T-helper 9 cell (primary cell): Measurements from ENCODE around the gene NAT9.

ENCODE experiments used
- DNase-seq: peaks from one replicate; pipeline ENCODE4 v3.0.0-alpha.2; 2020

Gene NAT9

DNA sequence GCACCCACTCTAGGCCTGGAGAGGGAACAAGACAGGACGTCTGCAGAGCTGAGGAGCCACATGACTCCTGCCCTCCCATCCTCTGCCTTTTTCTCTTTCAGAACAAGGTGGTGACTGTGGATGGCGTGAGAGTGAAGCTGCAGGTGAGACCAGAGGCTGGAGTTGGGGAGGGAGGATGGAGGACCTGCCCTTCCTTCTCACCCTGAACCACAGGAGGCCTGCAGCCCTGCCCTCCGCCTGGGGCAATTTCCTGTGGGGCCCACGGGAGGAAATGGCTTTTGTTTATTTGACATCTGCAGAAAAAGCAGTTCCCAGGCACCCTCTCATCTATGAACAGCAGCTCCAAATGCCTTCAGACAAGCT lies 34.0 kb downstream of the NAT9 start:
- DNase-seq = no peak

DNA sequence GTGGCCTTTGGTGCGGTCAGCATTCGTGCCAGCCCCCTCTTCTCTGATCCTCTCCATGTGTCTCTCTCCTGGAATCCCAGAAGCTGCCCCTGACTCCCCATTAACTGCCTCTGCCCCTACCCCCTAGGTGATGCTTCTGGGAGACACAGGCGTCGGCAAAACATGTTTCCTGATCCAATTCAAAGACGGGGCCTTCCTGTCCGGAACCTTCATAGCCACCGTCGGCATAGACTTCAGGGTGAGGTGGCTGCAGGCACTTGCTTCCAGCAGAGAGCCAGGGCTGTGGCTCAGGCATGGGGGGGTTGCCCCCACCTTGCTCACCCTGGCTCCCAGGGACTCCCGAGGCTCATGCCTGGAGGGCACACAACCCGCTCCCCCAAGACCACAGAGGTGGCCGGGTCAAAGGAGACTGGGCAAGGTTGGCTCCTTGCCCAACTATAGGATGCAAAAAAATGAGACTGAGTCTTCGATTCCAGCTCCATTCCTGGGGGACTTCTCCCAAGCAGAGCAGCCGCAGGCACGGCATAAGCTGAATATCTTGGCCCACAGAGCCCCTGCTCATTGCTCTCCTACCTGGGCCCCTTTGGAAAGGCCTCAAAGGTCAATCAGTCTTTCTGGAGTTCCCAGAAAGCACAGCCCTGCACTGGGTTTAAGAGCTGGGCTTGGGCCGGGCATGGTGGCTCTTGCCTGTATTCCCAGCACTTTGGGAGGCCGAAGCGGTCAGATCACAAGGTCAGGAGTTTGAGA lies 35.3 kb downstream of the NAT9 start:
- no peak for DNase-seq

DNA sequence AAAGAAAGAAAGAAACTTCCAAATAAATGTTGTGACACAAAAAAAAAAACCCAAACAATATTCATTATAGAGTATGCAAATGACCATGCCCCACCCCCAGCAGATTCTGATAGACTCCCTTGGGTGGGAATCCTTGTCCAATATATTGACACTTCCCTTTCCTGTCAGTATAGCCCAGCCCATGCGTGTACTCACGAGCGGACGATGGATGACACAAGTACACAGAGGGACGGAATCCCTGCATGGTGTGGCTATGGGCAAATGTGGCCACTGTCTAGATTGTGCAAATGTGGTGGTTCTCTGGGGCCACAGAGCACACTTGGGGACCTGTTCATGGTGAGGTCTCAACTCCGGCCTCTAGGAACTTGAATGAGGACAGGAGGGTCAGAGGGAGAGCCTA lies 36.0 kb downstream of the NAT9 start:
- DNase-seq = no peak

DNA sequence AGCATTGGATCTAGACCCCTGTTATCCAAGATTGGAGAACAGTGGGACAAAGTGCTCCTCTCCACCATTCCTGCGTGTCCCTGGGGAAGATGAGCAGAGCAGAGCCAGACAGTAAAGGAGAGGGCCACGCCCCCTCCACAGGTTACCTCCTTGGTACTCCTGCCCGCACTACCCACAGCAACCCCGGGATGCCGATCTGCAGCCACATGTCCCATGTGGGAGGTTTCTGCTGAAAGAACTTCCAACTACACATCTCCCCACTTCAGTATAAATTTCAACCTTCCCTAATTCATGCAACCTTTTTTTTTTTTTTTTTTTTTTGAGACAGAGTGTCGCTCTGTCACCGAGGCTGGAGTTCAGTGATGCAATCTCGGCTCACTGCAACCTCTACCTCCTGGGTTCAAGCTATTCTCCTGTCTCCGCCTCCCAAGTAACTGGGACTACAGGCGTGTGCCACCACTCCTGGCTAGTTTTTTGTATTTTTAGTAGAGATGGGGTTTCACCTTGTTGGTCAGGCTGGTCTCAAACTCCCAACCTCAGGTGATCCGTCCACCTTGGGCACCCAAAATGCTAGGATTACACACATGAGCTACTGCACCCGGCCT lies 36.8 kb downstream of the NAT9 start:
- DNase-seq = no peak

DNA sequence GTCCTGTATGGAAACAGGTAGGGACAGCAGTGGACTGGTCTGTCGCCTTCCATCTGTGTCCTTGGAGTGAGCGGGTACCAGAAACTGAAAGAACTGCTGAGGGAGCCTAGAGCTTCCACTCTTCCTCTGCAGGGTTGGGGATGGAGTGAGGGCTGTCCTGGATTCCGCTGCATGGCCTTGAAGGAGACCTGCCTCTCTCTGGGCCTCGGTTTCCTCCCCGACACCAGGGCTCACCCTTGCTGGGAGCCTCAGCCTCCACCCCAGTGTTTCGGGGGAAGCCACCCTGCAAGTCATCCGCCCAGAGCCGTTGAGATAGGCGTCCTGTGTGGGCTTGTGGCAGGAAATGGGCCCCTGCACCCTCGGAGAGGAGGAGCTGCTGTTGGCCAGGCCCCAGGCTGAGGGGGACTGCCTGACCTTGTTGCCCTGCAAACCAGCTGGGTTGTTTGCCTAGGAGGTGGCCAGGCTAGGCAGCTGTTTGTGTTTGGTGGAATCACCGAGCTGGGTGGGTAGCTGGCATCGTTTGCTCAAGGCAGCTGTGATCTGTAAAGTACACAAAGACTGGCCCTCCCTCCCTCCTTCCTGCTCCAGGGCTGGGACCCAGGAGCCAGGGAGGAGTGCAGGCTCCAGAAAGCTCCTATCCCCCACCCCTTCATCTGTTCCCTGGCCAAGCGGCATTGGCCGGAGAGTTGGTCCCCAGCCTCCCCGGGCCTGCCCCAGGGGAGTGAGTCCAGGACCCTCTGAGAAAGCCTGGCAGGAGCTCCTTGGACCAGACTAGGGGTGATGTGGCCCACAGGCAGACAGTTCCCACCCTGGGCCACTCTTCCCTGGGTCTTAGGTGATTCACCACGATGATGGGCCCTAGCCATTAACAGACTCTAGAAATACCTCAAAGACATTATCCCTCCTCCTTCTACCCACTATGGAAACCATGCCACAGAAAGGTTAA lies 37.8 kb downstream of the NAT9 start:
- peak; percentile 62 for DNase-seq

DNA sequence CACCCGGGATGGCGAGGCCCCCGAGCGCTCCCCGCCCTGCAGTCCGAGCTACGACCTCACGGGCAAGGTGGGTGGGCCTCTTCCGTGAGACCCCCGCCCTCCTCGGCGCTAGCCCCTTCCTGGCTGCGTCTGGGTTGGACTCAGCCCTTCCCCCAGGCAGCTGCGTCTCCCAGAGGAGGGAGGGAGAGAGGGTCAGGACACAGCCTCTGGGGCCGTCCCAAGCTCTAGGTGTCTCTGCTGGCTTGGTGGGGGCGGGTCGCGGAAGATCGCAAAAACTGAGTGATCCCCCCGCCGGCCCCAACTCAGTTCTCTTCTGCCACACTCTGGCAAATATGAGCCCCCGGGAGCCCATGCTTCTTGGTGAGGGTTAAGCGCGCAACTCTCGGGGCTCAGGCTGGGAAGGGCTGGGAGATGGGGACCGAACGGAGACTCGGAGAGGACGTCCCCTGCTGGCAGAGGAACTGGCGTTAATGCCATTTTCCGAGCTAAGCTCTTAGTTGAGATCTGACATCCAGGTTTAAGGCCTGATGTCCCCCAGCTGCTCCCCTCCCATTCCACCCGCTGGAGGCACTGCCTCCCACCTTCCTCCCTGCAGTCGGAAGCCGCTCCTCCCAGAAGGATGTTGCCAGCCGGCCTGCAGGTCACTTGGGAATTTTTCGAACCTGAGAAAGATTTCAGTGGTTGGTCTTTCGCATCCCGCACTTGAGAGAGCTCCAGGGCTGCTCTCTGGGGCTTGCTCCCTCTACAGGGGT lies 38.7 kb downstream of the NAT9 start:
- DNase-seq = peak; percentile 40

DNA sequence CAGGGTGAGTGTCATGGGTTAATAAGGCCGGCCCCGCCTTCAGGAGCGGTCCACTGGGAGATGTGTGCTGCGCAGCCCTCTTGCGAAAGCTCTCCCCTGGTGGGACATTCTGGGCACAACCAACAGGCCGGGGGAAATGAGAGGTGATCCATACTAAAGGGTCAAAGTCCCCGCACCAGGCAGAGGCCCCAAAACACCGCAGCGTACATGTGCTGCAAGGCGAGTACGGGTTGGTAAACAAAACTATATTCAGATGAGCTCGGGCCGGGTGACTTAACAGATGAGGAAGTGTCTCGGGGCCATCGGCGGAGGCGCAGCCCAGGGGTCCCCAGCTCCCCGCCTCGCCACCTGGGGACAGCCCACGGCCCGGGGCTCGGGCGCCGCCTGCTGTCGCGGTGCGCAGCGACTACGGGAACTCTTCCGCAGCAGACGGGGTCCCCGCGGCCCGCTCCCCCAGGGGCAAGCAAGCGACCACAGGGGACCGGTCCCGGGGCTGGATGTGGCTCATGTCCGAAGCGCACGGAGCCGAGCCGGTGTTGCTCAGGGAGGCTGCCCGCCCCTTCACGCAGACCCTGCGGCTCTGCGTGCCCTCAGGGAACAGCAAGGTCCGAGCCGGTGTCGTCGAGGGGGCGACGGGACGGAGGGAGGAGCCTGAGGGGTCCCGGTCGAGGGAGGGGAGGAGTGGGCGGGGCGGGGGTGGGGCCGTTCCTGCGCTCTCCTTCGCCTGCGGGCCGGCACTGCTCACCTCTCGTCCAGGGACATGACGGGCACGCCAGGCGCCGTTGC lies 39.4 kb downstream of the NAT9 start, which contains the start of gene RAB37:
Gene RAB37, plus strand, starts transcription at position 744 of the 786 bp plus-strand sequence. Its CDS starts 17 bp downstream, at position 761.
- peak; percentile 38 for DNase-seq

DNA sequence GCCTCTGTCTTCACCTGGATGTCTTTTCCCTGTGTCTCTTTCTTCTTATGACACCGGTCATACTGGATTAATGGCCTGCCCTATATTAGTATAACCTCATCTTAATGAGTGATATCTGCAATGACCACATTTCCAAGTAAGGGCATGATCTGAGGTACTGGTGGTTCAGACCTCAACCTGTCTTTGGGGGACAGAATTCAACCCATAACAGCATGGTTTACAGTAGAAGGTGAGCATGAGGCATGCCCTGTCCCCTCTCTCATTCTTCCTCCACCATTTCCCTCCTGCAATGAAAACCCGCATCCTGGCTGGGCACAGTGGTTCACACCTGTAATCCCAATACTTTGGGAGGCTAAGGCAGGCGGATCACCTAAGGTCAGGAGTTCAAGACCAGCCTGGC lies 41.9 kb downstream of the NAT9 start:
- DNase-seq = no peak

DNA sequence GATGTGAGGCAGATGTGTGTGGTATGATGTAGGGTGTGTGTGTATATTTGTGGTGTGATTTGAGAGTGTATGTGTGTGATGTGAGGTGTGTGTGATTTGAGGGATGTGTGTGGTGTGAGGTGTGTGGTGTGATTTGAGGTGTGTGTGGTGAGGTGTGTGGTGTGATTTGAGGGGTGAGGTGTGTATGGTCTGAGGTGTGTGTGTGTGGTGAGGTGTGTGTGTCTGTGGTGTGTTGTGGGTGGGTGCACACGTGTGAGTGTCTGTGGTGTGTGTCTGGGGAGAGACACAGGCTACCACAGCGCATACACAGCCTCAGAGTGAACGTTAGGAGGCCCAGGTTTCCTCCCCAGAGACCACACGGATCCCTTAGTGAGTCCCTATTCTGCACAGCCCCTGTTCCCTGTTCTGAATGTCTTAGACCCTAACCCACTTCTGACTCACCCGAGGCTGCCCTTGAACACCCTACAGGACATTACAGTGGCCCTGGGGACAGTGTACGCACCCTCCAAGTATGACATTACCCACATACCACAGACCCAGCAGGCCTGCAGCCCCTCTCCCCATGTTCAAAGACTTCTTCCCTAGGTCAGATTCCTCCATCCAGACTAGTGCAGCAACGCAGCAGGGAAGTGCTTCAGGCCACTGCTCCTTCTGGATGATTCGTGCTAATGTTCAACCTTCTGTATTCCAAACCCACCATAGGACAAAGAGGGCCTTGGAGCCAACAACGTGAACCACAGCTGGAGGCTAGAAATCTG lies 42.6 kb downstream of the NAT9 start:
- DNase-seq = no peak

DNA sequence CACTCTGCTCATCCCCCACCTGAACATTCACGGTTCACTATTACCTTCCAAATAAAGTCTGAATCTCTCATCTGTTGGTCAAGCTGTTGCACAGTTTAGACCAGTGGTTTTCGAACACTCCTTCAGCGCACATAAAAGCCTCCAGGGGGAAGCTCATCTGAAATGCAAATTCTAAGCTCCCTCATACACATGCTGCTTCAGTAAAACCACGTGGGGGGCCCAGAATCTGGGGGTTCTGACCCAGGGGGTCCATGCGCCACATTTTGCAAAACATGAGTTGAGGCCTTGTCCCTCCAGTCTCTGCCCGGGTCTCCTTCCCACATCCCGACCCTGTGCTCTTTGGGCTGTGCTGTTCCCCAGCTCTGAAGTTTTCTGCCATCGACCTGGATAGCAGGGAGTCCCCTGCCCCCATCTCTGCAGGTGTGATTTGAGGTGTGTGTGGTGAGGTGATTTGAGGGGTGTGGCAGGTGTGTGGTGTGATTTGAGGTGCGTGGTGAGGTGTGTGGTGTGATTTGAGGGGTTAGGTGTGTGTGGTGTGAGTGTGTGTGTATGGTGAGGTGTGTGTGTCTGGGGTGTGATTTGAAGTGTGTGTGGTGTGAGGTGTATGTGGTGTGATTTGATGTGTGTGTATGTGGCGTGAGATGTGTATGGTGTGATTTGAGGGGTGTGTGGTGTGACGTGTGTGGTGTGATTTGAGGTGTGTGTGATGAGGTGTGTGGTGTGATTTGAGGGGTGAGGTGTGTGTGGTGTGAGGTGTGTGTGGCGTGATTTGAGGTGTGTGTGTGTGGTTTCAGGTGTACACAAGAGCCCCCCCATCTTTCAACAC lies 43.9 kb downstream of the NAT9 start:
- DNase-seq = no peak

DNA sequence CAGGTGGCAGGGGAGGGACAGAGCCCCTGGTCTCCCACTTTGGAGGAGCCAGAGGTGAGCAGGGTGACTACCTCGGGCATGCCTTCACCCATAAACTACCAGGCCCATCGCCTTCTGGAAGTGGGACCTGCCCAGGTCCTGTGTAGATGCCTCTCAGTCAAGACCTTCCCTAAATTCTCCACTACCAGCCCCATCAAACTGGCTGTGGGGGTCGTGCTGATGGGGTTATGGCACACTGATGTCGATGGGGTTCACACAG lies 44.9 kb downstream of the NAT9 start:
- no peak for DNase-seq

DNA sequence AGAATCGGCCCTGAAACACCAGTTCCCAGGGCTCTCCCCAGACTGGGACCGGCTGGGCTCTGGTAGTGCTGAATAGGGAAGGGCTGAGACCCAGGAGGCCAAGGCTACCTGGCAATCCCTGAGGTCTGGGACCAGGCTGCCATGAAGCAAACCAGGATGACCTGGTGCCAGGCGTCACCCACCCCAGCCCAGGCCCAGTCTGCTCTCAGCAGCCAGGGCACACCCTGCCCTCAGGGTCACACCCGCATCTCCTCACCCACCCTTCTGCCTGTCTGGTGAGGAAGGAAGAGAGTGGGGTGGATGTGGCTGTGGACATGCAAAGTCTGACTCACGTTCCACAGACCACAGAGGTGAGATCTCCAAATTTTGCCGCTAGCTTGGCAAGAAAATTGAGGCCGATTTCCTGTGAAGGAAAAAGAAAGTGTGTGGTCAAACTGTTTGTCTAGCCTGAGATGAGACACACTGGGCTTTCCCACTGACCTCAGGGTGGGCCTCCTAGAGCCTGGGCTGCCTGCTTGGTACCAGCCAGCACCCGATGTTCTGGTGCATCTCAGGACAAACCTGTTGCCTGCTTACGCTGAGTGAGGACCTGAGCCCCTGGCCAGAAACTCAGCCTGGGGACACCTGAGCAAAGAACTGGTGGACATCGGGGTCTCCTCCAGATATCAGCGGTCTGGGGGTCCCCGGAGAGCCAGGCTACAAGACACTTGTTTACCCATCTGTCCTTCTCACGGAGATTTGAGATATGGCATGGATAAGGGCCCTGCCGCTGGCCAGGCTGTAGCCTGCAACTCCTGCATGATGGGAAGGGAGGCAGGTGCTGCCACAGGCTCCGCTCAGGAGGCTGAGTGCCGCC lies 45.4 kb downstream of the NAT9 start:
- DNase-seq = peak; percentile 43

DNA sequence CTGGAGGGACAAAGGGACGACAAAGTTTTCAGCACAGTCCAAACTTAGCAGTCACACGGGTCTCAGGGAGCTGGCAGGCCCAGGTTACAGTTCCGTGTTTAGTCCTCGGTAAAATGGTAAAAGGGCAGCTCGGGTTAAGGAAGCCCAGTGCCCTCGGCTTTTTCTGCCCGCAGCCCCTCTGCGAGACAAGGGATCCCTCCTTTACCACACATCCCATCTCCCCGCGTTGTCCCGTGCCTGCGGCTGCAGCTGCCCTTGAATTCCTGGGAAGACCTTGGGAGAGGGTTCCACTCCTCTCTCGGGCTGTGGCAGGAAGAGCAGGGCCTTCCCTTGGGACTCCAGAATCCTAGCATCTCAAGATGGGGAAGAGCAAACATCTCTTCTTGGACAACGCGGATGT lies 46.3 kb downstream of the NAT9 start:
- no peak for DNase-seq

DNA sequence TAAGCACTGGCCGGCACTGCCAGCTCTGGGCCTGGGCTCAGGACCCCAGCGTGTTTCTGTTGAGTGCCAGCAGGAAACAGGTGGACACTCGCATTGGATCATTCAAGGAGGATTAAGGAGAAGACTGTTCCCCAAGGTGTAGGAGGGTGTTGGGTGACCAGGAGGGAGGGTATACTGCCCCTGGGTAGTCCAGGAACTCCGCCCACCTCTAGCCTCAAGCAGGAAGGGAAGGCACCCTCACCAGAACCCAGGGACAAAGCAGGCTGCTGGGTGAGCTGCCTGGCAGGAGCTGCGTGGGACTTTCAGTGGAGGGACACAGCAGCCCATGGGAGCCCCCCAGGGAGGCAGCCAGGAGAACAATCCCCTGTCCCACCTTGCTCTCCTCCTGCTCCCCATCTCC lies 46.8 kb downstream of the NAT9 start:
- no peak for DNase-seq

DNA sequence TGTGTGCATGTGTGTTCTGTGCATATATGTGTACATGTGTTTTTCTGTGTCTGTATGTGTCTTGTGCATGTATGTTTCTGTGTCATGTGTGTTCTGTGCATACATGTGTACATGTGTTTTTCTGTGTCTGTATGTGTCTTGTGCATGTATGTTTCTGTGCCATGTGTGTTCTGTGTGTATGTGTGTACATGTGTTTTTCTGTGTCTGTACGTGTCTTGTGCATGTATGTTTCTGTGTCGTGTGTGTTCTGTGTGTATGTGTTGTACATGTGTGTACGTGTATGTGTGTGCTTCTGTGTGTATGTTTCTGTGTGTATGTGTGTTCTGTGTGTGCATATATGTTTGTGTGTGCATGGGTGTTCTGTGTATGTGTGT lies 47.5 kb downstream of the NAT9 start:
- no peak for DNase-seq

DNA sequence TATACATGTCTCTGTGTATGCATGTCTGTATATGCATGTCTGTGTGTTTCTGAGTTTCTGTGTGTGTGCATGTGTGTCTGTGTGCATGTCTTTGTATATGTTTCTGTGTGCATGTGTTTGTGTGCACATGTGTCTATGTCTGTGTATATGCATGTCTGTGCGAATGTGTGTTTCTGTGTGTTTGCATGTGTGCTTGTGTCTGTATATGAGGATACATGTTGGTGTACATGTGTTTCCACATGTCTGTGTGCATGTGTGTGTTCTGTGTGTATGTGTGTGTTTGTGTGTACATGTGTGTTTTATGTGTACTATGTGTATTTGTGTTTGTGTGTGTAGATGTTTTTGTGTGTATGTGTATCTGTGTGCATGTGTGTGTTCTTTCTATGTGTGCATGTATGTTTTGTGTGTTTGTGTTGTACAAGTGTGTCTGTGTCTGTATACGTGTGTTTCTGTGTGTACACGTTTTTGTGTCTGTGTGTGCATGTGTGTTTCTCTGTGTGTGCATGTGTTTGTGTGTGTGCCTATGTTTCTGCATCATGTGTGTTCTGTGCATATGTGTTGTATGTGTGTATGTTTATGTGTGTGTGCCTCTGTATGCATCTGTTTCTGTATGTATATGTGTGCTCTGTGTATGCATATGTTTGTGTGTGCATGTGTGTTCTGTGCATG lies 48.0 kb downstream of the NAT9 start:
- no peak for DNase-seq

DNA sequence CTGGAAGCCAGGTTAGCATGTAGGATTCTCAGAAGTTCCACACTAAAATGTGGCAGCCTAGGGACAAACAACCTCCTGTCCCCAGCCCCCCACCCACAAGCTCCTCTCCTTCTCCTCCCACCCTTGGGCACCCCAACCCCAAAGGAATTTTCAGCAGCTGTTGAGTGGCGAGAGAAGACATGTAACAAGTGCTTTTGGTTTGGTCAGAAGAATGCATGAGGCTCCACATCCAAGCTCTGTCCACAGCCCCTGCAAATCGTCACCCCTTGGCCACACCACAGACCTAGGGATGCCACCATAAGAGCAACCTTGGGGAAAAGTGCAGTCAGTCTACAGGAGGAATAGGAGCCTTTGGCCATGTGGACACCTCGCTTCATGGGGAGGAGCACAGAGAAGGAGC lies 51.0 kb downstream of the NAT9 start:
- DNase-seq = no peak

DNA sequence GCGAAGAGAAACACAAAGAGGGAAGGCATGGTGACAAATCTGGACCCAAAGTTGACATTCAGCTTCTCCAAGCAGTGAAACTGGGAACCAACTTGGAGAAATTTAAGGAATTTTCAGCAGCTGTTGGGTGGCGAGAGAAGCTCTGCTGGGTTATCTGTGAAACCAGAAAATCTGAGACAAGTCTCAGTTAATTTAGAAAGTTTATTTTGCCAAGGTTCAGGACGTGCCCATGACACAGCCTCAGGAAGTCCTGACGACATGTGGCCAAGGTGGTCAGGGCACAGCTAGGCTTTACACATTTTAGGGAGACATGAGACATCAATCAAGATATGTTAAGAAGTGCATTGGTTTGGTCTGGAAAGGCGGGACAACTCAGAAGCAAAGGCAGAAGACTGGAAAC lies 52.3 kb downstream of the NAT9 start:
- DNase-seq = no peak

DNA sequence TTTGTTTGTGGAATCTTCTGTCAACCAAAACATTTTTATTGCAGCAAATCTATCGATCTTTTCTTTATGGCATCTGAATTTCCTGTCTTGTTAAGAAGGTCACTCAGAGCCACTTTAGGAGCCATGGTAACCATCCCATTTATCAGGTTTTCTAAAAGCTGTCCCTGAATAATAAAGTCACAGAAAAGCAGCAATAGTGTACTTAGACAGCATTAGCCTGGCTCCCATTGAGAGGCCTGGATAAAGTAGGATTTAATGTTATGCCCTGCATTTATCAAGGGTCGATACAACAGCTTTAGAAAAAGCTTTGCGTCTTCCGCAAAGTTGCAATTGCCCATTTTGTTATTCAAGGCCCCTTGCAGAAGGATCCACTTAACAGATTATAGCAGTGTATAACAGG lies 53.4 kb downstream of the NAT9 start:
- no peak for DNase-seq
